Esophagus squamous epithelium (tissue), 4 donors: ENCODE measurements around the gene CNPY1.

Experiments used
- POLR2A ChIP-seq, 4 donors: fragments of 450-650 bp; IDR thresholded peaks; one replicate each; pipeline ENCODE4 v1.6.1; 2017; ENCODE audit warnings: antibody characterized with exemption in 4 of 4, mild to moderate bottlenecking in 4 of 4, moderate library complexity in 3 of 4
- TF ChIP-seq, protein P1 (sequence below), 6 experiments: fragments of 450-650 bp in 4 of 6; fragments of 200-600 bp in 2 of 6; sonication (generic) in 2 of 6; IDR thresholded peaks; one replicate each; pipeline ENCODE4 v1.5.1; 2016 to 2019; ENCODE audit warnings: antibody characterized with exemption in 6 of 6, mild to moderate bottlenecking in 4 of 6, moderate library complexity in 4 of 6

DNA sequence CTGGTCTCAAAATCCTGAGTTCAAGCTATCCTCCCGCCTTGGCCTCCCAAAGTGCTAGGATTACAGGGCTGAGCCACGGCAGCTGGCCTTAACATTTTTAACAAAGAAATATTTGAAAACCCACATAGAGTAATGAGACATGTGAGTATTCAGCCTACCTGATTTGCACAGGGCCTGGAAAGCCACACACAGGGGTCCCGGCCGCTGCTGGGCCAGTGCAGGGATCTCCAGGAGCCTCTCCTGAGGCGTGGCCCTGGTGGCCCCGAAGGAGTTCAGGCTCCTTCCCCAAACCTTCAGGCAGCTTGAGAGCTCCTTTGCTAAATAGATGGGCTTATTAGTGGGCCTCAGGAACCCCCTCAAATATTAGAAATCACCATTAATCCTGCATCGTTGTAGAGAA lies 18.7 kb downstream of the CNPY1 start:
- TF ChIP-seq, protein P1, sequence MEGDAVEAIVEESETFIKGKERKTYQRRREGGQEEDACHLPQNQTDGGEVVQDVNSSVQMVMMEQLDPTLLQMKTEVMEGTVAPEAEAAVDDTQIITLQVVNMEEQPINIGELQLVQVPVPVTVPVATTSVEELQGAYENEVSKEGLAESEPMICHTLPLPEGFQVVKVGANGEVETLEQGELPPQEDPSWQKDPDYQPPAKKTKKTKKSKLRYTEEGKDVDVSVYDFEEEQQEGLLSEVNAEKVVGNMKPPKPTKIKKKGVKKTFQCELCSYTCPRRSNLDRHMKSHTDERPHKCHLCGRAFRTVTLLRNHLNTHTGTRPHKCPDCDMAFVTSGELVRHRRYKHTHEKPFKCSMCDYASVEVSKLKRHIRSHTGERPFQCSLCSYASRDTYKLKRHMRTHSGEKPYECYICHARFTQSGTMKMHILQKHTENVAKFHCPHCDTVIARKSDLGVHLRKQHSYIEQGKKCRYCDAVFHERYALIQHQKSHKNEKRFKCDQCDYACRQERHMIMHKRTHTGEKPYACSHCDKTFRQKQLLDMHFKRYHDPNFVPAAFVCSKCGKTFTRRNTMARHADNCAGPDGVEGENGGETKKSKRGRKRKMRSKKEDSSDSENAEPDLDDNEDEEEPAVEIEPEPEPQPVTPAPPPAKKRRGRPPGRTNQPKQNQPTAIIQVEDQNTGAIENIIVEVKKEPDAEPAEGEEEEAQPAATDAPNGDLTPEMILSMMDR (IDR thresholded peaks at IDR 0.05): no peak
- no peak for TF ChIP-seq POLR2A (IDR thresholded peaks at IDR 0.05)
